ENCODE results near the gene PFDN4.
"Not testable (repeated sequence)": the region's sequence is repeated elsewhere in the genome, so short reads cannot be mapped to it uniquely, and the experiment has no call there.

PFDN4 gene

GRCh38 chr20:54228841-54229240, 21.0 kb downstream of the PFDN4 start:
- TF ChIP-seq, protein P1, sequence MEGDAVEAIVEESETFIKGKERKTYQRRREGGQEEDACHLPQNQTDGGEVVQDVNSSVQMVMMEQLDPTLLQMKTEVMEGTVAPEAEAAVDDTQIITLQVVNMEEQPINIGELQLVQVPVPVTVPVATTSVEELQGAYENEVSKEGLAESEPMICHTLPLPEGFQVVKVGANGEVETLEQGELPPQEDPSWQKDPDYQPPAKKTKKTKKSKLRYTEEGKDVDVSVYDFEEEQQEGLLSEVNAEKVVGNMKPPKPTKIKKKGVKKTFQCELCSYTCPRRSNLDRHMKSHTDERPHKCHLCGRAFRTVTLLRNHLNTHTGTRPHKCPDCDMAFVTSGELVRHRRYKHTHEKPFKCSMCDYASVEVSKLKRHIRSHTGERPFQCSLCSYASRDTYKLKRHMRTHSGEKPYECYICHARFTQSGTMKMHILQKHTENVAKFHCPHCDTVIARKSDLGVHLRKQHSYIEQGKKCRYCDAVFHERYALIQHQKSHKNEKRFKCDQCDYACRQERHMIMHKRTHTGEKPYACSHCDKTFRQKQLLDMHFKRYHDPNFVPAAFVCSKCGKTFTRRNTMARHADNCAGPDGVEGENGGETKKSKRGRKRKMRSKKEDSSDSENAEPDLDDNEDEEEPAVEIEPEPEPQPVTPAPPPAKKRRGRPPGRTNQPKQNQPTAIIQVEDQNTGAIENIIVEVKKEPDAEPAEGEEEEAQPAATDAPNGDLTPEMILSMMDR (IDR thresholded peaks at IDR 0.05; ENCODE audit: low read depth, low read length) = no peak
- H3K4me3 ChIP-seq (ENCODE audit: low read depth, low read length) = no peak overlapping the region

DNA sequence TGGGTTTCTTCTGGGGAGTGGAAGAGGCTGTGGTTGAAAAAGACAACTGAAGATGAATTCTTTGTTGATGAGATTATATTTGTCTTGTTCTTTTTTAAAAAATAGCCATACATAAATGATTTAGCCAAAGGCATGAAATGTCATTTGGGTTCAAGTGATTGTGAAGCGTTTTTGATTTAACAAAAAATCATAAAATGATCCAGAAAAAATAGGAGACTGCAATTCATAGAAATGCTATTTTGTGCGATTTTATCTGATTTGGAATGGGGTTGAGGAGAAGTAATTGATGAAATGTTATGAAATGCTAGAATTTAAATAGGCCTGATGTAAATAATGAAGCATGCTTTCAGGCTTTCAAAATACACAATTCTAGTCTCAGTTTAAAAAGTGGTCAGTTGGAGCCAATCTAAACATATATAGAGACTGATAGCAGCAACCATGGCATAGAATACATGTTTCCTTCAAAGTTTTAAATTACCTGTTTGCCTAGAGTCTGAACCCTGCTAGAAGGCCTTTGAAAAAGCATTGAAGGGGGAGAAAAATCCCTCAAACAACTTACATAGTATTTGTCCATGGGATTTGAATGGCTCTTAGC, 21.8 kb downstream of the PFDN4 start:
- no peak overlapping the region for H3K4me3 ChIP-seq (ENCODE audit: low read depth, low read length)
- TF ChIP-seq, protein P1 (IDR thresholded peaks at IDR 0.05; ENCODE audit: low read depth, low read length) = no peak

DNA sequence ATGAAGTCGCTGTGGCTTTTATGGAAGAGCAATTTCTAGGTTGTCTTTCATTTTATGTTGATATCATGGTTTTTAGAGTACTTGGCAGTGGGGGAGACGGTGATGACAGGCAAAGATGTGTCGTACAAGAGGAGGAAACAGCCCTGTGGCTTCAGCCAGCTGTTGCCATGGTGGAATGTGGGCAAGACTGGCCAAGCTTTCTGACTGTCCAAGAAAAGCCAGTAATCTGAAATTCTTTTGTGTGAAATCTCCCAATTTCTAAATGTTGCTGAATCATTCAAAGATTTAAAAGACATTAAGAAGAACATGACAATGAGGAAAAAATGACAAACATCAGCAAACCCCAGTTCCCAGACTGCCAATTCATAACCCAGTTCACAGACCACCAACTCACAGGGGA, 23.1 kb downstream of the PFDN4 start:
- TF ChIP-seq, protein P1 (IDR thresholded peaks at IDR 0.05; ENCODE audit: low read depth, low read length) = no peak

DNA sequence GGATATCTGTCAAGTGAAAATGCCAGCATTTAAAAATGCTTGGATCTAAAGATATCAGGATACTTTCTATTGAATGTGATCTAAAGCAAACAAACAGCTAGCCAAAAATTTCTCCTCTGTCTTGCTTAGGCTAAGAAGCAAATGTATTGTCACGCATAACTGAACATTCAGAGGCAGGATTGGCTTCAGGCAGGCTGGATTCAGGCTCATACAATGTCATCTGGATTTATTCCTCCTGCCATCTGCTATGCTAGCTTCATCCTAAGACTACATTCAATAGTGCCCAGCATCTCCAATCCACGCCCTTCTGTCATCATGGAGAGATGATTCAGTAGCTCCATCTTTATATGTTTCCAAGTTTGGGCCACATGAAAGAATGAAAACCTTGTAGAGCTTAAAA, 27.1 kb downstream of the PFDN4 start:
- TF ChIP-seq, protein P1 (IDR thresholded peaks at IDR 0.05; ENCODE audit: low read depth, low read length) = no peak
- H3K4me3 ChIP-seq (ENCODE audit: low read depth, low read length) = no peak overlapping the region

More for the DNA sequence above, 23.1 kb downstream of the PFDN4 start:
- no peak overlapping the region for H3K4me3 ChIP-seq (ENCODE audit: low read depth, low read length)

DNA sequence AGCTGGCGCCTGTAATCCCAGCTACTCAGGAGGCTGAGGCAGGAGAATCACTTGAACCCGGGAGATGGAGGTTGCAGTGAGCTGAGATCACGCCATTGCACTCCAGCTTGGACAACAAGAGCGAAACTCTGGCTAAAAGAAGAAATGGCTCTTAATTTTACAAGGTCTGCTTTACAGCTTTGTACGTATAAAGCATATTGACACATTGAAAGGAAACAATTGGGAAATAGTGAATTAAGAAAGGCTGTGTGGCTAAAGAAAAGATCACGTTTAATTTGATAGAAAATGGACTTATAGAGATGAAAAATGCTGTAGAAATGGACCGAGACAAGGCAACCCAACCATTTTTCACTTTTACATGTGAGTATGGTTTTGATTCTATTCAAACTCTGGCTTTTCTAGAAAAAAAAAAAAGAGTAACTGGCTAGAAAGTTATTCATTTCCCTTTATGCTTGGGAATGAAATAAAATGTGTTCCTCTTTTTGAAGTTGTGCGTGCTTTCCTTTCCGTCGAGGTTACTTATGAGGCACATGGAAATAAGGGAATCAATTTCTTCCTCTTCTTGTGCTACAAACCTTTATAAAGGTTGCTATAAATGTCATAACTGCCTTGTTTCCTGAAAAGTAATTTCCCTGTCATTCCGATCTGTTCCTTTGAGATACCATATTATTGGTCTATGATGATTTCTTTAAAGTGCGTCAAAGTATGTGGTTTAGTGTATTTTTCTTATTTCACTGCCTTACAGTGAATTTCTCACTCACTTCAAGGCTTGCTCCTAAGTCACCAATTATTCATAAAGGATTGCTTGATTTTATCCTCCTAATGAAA, 29.4 kb downstream of the PFDN4 start:
- no peak overlapping the region for H3K4me3 ChIP-seq (ENCODE audit: low read depth, low read length)
- TF ChIP-seq, protein P1 (IDR thresholded peaks at IDR 0.05; ENCODE audit: low read depth, low read length) = no peak

DNA sequence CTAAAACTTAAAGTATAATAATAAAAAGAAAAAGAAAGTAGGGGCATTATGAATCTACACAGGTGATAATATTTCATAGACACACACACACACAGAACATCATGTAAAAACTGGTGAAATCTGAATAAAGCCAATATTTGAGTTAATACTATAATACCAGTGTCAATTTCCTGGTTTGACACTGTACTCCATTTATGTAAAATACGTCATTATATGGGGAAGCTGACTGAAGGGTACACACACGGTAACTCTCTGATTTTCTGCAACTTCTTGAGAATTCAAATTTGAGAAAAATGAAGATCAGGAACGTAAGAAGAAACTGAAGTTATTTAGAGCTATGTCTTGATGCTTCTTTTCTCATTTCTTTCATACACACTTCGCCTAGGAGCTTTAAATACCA, 36.2 kb downstream of the PFDN4 start:
- TF ChIP-seq, protein P1 (IDR thresholded peaks at IDR 0.05; ENCODE audit: low read depth, low read length) = no peak
- no peak overlapping the region for H3K4me3 ChIP-seq (ENCODE audit: low read depth, low read length)

GRCh38 chr20:54248705-54249104, 40.8 kb downstream of the PFDN4 start:
- not testable (repeated sequence) for H3K4me3 ChIP-seq (ENCODE audit: low read depth, low read length)
